GM18861 (cell line): ENCODE data around the gene ATAD2B.

Experiments
- ATAC-seq: cut with Tn5 transposase; IDR thresholded peaks from one replicate; pipeline ENCODE4 v1.9.1; 2021; ENCODE audit not compliant: unreplicated experiment

ATAD2B gene

DNA sequence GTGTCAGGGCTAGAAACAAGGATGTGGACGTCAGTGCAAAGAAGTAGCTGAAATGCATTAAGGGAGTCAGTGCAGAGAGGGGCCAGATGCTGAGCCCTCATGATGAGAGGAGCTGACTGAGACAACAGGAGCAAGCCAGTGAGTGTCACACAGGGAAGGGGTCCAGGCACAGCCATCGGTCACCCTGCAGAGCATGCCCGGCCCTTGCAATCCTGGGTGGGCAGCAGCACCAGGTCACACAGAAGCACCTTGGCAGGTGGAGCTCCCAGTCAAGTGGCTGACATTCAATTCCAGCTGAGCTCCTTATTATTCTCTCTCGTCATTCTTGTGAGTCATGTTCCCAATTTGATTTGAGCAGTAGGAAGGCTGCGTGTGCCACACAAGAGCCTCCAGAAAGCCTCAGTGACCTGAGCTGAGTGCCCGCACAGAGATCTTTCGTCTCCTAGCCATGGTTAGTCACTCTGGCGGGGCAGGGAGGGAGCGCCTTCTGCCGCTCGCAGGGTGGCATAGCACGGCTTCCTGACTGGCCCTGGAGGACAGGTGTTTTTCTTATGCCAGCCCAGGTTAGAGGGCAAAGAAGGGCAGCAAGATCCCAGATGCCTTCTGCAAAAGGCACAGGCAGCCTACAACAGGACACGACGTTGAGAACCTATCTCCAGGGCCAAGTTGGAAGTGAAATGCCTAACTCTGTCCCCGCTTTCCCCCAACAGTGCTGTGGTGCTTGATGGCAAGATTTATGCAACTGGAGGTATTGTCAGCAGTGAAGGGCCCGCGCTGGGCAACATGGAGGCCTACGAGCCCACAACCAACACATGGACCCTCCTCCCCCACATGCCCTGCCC, 220.9 kb downstream of the ATAD2B start:
- ATAC-seq = no peak

DNA sequence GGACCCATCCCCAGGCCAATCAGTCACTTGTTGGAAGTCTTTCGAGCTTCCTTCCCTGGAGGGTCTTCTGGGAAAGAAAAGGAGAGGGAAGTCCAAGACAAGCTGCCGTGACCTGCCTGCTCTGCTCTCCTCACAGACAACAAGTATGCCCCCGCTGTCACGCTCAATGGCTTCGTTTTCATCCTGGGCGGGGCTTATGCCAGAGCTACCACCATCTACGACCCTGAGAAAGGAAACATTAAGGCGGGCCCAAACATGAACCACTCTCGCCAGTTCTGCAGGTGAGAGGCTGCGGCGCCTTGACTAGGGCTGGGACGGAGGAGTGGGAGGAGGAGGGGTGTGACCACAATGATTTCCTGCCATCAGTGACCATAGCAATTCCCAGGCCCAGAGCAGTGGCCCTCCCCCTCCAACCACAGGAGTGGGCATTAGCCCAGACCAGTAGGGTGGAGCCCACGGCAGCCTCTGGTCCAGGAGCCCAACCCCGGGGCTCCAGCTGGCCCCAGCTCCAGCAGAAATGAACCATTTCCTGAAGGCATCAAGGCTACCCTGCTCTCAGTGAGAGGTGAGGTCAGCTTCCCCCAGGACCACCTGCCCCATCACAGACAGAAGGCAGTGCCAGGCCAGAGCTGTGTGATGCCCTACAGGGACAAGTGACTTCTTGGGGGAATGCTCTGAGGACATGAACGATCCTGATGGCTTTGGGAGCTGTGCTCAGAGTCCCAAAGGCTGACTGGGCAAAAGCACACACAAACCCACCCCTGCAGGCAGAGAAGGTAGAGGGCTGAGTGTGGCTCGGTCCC, 223.1 kb downstream of the ATAD2B start:
- no peak for ATAC-seq

DNA sequence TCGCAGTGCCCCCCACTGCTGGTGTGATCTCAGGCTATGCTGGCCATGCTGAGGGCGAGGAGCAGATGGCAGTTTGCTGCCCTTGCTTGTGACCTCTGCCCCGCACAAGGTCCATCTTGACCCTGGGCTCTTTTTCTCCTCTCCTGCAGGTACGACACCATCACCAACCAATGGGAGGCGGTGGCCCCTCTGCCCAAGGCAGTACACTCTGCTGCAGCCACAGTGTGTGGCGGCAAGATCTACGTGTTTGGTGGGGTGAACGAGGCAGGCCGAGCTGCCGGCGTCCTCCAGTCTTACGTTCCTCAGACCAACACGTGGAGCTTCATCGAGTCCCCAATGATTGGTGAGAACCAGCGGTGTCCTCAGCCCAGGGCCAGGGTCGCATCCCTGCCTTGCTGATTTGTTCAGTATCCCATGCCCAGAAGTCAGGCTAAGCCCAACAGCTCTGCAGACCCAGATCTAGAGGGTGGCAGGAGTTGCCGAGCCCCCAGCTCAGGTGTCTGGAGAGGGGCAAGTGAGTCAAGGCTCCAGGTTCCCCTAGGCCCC, 223.8 kb downstream of the ATAD2B start:
- no peak for ATAC-seq

DNA sequence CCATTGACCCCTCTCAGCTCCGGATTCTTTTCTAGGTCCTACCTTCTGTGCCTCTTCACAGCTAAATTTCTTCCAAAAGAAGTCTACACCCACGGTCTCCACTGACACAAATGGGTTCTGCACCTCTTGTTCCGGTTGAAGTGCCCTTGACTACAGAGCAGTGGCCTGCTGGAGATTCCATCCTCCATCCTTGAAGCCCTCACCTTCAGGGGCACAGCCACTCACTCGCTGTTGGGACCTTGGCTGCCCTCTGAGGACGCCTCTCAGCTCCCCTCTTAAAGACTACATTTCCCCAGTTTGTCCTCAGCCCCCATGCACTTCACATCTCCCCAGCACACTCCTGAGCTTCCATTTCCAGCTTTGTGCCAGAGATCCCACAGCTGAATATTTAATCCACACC, 226.3 kb downstream of the ATAD2B start:
- no peak for ATAC-seq

DNA sequence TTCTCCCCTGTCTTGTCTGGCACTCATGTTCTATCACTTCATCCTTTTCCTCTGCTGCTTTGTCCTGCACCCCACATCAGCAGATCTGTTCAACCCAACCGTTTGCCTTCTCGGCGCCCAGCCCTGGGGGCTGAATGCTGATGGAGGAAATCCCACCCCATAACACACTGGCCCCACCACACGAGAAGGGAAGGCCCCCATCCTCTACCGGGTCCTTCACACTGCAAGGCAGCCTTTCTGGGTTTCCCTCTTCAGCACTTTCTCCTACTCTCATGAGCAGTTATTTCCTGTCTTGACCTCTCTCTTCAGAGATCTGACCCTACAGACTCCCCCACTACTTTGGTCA, 227.4 kb downstream of the ATAD2B start:
- ATAC-seq = no peak

DNA sequence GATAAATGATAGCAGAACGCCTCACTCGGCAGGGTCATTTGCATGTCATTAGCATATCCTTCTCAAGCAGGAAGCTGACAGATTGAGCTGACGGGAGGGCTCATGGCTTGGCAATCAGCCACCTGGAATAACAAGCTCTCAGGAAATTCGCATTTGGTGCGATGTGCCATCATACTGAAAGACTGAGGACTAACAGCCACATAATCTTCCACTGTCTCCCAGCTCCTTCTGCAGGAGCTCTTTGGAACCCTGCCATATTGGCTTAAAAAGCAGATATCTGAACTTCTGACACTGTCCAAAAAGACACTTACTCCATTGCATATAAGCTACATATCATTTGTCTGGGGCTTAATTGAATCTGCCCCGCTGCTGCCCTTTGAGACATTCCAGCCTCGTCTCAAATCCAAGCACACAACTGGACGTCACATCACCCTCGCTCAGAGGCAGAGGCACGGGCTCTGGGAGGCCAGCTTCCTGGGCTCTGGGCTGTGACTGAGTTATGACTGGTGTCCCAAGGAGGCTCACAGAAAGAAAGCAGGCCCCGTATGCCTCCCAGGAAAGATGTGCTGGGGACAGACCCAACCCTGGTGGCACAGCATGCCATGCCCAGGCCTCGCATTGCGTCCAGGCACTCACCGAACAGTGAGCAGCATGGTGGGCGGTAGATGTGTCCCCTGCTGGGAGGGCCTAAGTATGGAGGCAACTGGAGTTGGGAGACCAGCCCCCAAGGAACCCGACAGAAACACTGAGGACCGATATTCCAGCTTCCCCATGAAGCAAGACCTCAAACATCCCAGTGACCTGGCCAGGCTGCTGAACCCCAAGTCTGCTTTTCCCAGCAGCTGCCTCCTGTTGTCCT, 228.0 kb downstream of the ATAD2B start:
- ATAC-seq = no peak
